Neuronal stem cell (in vitro differentiated cells): Measurements from ENCODE around the gene SHBG.

Experiments used
- DNase-seq: peaks from one replicate; pipeline ENCODE4 v3.0.0-alpha.2; 2013; ENCODE audit warnings: low spot score
- H2AFZ ChIP-seq: one replicate; pipeline ENCODE4 v1.6.1; 2013; ENCODE audit warnings: mild to moderate bottlenecking, low read length, inconsistent platforms
- H2AK5ac ChIP-seq: 2 replicates; pipeline ENCODE4 v1.6.1; 2013; ENCODE audit warnings: low read depth, mild to moderate bottlenecking, inconsistent platforms, low read length, moderate library complexity, mixed read lengths
- H2BK120ac ChIP-seq: 2 replicates; pipeline ENCODE4 v1.6.1; 2013; ENCODE audit warnings: low read depth, mild to moderate bottlenecking, inconsistent platforms, low read length, moderate library complexity, mixed read lengths
- H2BK12ac ChIP-seq: one replicate; pipeline ENCODE4 v1.6.1; 2013; ENCODE audit warnings: low read length, inconsistent platforms
- H2BK15ac ChIP-seq: 2 replicates; pipeline ENCODE4 v1.6.1; 2013; ENCODE audit warnings: mild to moderate bottlenecking, low read length, inconsistent platforms, mixed read lengths
- H2BK5ac ChIP-seq: one replicate; pipeline ENCODE4 v1.6.1; 2013; ENCODE audit warnings: inconsistent platforms, mild to moderate bottlenecking, low read length, moderate library complexity
- H3K14ac ChIP-seq: one replicate; pipeline ENCODE4 v1.6.1; 2013; ENCODE audit warnings: low read length, inconsistent platforms
- H3K18ac ChIP-seq: 2 replicates; pipeline ENCODE4 v1.6.1; 2013; ENCODE audit warnings: low read length, inconsistent platforms
- H3K23ac ChIP-seq: 2 replicates; pipeline ENCODE4 v1.6.1; 2013; ENCODE audit warnings: low read depth, mild to moderate bottlenecking, mixed read lengths, low read length, inconsistent platforms; ENCODE audit not compliant: poor library complexity
- H3K27ac ChIP-seq: replicated peaks from 3 replicates; pipeline ENCODE4 v1.5.1; 2013; ENCODE audit warnings: low read length, inconsistent platforms
- H3K27me3 ChIP-seq, 3 experiments: 2 replicates each; pipeline ENCODE4 v1.6.1; 2013; ENCODE audit warnings: low read length in 3 of 3, mild to moderate bottlenecking in 2 of 3, inconsistent platforms in 1 of 3, low read depth in 1 of 3, mixed read lengths in 1 of 3, moderate library complexity in 1 of 3; ENCODE audit not compliant: control insufficient read depth in 3 of 3, insufficient read depth in 3 of 3
- H3K36me3 ChIP-seq, 2 donors: replicated peaks in 1 of 2; 2 replicates each; pipeline ENCODE4 v1.6.1; 2013; ENCODE audit warnings: low read length in 2 of 2; ENCODE audit not compliant: control insufficient read depth in 2 of 2, insufficient read depth in 2 of 2
- H3K4ac ChIP-seq: 2 replicates; pipeline ENCODE4 v1.6.1; 2013; ENCODE audit warnings: inconsistent platforms, mild to moderate bottlenecking, low read length, moderate library complexity
- H3K4me1 ChIP-seq, 2 donors: 1 replicate in 1 of 2; 2 replicates in 1 of 2; pipeline ENCODE4 v1.6.1; 2013; ENCODE audit warnings: low read length in 2 of 2, low read depth in 1 of 2; ENCODE audit not compliant: control insufficient read depth in 2 of 2, insufficient read depth in 1 of 2
- H3K4me2 ChIP-seq: one replicate; pipeline ENCODE4 v1.6.1; 2013; ENCODE audit warnings: mild to moderate bottlenecking, low read length, inconsistent platforms; ENCODE audit not compliant: insufficient read depth, poor library complexity, severe bottlenecking
- H3K4me3 ChIP-seq, 2 donors: 2 replicates each; pipeline ENCODE4 v1.5.1; 2013; ENCODE audit warnings: low read length in 2 of 2, mild to moderate bottlenecking in 2 of 2, inconsistent platforms in 1 of 2, moderate library complexity in 1 of 2
- H3K79me1 ChIP-seq: one replicate; pipeline ENCODE4 v1.6.1; 2013; ENCODE audit warnings: low read depth, mild to moderate bottlenecking, inconsistent platforms, low read length, moderate library complexity
- H3K9ac ChIP-seq: one replicate; pipeline ENCODE4 v1.6.1; 2013; ENCODE audit warnings: mild to moderate bottlenecking, low read depth, low read length, inconsistent platforms; ENCODE audit not compliant: poor library complexity
- H3K9me3 ChIP-seq, 2 donors: replicated peaks in 1 of 2; 2 replicates each; pipeline versions ENCODE3 to v1.6.1; 2013; ENCODE audit warnings: low read length in 2 of 2, mild to moderate bottlenecking in 2 of 2, inconsistent platforms in 1 of 2, low read depth in 1 of 2, mixed read lengths in 1 of 2, moderate library complexity in 1 of 2; ENCODE audit not compliant: control insufficient read depth in 2 of 2, insufficient read depth in 1 of 2
- H4K8ac ChIP-seq: one replicate; pipeline ENCODE4 v1.6.1; 2013; ENCODE audit warnings: low read depth, mild to moderate bottlenecking, inconsistent platforms, low read length, moderate library complexity
- H4K91ac ChIP-seq: one replicate; pipeline ENCODE4 v1.6.1; 2013; ENCODE audit warnings: low read length, low read depth, mild to moderate bottlenecking, inconsistent platforms; ENCODE audit not compliant: poor library complexity
- WGBS, 2 donors: extraction: QIAGEN DNeasy Blood & Tissue Kit; methylation state at CpG; one replicate each; pipeline ENCODE4 v1.1.7; 2013; ENCODE audit warnings: missing lambda C conversion rate in 2 of 2, mixed read lengths in 1 of 2; ENCODE audit not compliant: insufficient read length in 2 of 2, insufficient replicate concordance in 1 of 2; ENCODE audit errors: extremely low coverage in 2 of 2; 5-methylcytosine and 5-hydroxymethylcytosine counted together

Gene SHBG

DNA sequence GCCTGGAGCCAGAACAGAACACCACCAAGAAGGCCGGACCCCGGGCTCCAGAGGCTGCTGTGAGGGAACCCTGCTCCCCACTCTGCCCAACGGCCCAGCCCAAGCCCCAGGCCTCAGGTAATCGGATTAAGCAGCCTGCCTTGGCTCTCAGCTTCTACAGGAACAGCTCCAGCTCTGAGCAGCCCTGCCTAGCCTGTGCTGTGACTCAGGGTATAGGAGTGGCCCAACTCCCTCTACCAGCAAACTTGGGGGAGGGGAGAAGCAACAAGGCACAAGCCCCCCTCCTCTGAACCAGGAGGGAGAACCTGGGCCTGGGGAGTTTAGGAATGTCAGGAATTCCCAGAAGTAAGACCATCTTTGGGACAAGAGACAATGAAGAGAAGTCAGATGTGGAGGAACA lies 39.2 kb upstream of the SHBG start:
- no peaks in the 10 kb centered on the region for H3K27me3 ChIP-seq
- H4K8ac ChIP-seq: no peak overlapping the region
- peak; percentile 74 for DNase-seq
- no peak overlapping the region for H3K18ac ChIP-seq
- no peak overlapping the region for H4K91ac ChIP-seq
- H3K79me1 ChIP-seq: peaks cover 3% of the 10 kb centered on the region
- no peak overlapping the region for H3K9ac ChIP-seq
- H2AFZ ChIP-seq: no peak overlapping the region
- H3K23ac ChIP-seq: no peak overlapping the region
- no CpG with 5 or more reads among the region's 4 CpGs for WGBS, 2 donors
- H3K4me2 ChIP-seq: peak overlapping the region; percentile 40
- H2BK15ac ChIP-seq: no peak overlapping the region
- H3K4me1 ChIP-seq: peaks cover 11 to 35% of the 10 kb centered on the region in 2 donors
- no peak overlapping the region for H2BK12ac ChIP-seq
- no peaks in the 10 kb centered on the region for H3K9me3 ChIP-seq
- peaks cover 59 to 97% of the 10 kb centered on the region in 2 donors for H3K36me3 ChIP-seq
- H3K27ac ChIP-seq: peak overlapping the region; percentile 95
- H3K14ac ChIP-seq: no peak overlapping the region
- H3K4ac ChIP-seq: no peak overlapping the region
- no peak overlapping the region for H2BK5ac ChIP-seq
- H2AK5ac ChIP-seq: no peak overlapping the region
- no peak overlapping the region for H3K4me3 ChIP-seq
- H2BK120ac ChIP-seq: no peak overlapping the region

DNA sequence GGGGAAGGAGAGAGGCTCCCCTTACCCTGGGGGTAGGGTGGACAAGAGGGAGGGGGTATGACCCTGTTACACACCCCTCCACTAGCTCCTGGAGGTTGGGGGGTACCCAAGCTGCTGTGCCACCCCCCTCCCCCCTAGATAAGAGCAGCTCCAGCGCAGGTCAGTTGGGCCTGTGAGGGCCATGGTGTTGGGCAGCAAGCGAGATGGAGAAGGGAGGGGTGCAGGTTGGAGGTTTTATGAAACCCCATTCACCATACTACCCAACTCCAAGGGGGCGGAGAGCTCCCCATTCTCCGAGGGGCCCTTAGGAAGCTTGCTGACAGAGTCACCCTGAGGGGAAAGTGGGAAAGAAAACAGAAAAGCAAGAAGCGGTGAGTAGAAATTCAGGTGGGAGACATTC lies 38.3 kb upstream of the SHBG start:
- peak overlapping the region; percentile 95 for H3K27ac ChIP-seq
- no peak overlapping the region for H4K8ac ChIP-seq
- H3K4me1 ChIP-seq: peaks cover 11 to 35% of the 10 kb centered on the region in 2 donors
- no peak overlapping the region for H3K14ac ChIP-seq
- H3K4ac ChIP-seq: peak overlapping the region; percentile 56
- H3K9me3 ChIP-seq: no peaks in the 10 kb centered on the region
- peak overlapping the region; percentile 33 for H2BK120ac ChIP-seq
- H2BK12ac ChIP-seq: peak overlapping the region; percentile 33
- no peak overlapping the region for H2AFZ ChIP-seq
- peak overlapping the region; percentile 33 for H2AK5ac ChIP-seq
- no peaks in the 10 kb centered on the region for H3K27me3 ChIP-seq
- no CpG with 5 or more reads among the region's 5 CpGs for WGBS, 2 donors
- H3K23ac ChIP-seq: no peak overlapping the region
- H3K36me3 ChIP-seq: peaks cover 60 to 99% of the 10 kb centered on the region in 2 donors
- H3K4me3 ChIP-seq: no peak overlapping the region
- H3K4me2 ChIP-seq: no peak overlapping the region
- peak overlapping the region; percentile 61 for H4K91ac ChIP-seq
- peak overlapping the region; percentile 94 for H3K18ac ChIP-seq
- peak overlapping the region; percentile 10 for H2BK15ac ChIP-seq
- DNase-seq: no peak
- H2BK5ac ChIP-seq: peak overlapping the region; percentile 82
- peaks cover 2% of the 10 kb centered on the region for H3K79me1 ChIP-seq
- no peak overlapping the region for H3K9ac ChIP-seq

DNA sequence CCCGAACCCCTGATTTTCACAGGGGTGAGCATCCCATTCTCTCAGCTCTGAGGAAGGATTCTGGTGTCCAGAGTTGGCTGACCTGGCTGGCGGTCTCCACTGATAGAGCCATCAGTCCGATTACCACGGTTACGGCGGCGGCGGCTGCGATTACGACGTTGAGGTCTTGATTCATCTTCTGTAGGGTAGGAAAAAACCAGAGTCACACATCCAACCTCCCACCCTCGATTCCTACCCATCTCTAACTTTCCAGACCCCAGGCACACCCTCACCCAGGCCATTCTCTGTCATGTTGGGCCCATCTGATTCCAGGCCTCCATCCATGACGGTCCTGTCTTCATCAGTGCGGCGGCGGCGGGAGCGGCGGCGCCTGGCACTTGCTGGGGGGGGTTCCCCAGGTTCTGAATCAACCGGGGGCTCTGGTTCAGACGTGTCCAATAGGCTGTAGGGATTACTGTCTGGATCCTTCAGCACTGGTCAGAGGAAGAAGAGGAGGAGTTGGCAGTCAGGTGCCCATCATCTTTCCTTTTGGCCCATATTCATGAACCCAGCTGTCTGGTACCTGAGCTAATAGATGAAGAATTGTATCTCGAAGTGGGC lies 37.4 kb upstream of the SHBG start:
- H4K91ac ChIP-seq: no peak overlapping the region
- peak overlapping the region; percentile 83 for H2BK15ac ChIP-seq
- no peak overlapping the region for H3K23ac ChIP-seq
- H2BK5ac ChIP-seq: no peak overlapping the region
- no peak overlapping the region for H2AK5ac ChIP-seq
- no peak overlapping the region for H3K14ac ChIP-seq
- H4K8ac ChIP-seq: no peak overlapping the region
- no peak overlapping the region for H3K9ac ChIP-seq
- H3K9me3 ChIP-seq: no peaks in the 10 kb centered on the region
- WGBS, 2 donors: no CpG with 5 or more reads among the region's 23 CpGs
- peak overlapping the region; percentile 95 for H3K27ac ChIP-seq
- DNase-seq: no peak
- no peak overlapping the region for H2AFZ ChIP-seq
- peaks cover 11 to 35% of the 10 kb centered on the region in 2 donors for H3K4me1 ChIP-seq
- H3K36me3 ChIP-seq: peaks cover 52 to 99% of the 10 kb centered on the region in 2 donors
- H3K4ac ChIP-seq: no peak overlapping the region
- H2BK120ac ChIP-seq: peak overlapping the region; percentile 13
- H3K79me1 ChIP-seq: no peaks in the 10 kb centered on the region
- H2BK12ac ChIP-seq: no peak overlapping the region
- H3K4me2 ChIP-seq: no peak overlapping the region
- peak overlapping the region; percentile 49 for H3K18ac ChIP-seq
- H3K4me3 ChIP-seq: no peak overlapping the region
- no peaks in the 10 kb centered on the region for H3K27me3 ChIP-seq

DNA sequence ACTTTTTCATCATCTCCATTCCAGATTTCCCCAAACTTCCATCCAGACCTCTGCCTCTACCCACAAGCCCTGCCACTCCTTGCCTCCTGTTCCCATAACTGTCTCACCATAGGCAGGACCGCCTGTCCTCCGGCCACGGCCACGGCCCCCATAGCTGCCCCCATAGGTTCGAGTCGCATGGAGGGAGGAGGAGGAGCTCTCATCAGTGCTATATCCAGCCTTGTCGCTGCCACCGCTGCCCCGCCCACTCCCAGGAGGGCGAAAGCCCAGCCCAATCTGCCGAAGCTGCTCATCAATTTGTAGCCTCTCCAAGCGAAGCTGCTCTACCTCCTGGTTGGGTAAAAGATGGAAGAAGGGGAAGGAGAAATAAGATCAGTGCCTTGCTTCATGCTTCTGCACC lies 36.6 kb upstream of the SHBG start:
- H3K23ac ChIP-seq: no peak overlapping the region
- H4K91ac ChIP-seq: peak overlapping the region; percentile 2
- H3K79me1 ChIP-seq: no peaks in the 10 kb centered on the region
- no peak overlapping the region for H3K18ac ChIP-seq
- no peaks in the 10 kb centered on the region for H3K27me3 ChIP-seq
- peaks cover 50 to 93% of the 10 kb centered on the region in 2 donors for H3K36me3 ChIP-seq
- no peak overlapping the region for H3K14ac ChIP-seq
- no peak overlapping the region for H2AFZ ChIP-seq
- H2BK12ac ChIP-seq: no peak overlapping the region
- peaks cover 11 to 34% of the 10 kb centered on the region in 2 donors for H3K4me1 ChIP-seq
- no peak overlapping the region for H2BK120ac ChIP-seq
- DNase-seq: no peak
- peak overlapping the region; percentile 49 for H3K27ac ChIP-seq
- H3K9me3 ChIP-seq: no peaks in the 10 kb centered on the region
- no peak overlapping the region for H3K4me3 ChIP-seq
- no peak overlapping the region for H4K8ac ChIP-seq
- H2BK15ac ChIP-seq: no peak overlapping the region
- no peak overlapping the region for H3K4ac ChIP-seq
- H2AK5ac ChIP-seq: no peak overlapping the region
- H3K4me2 ChIP-seq: no peak overlapping the region
- no CpG with 5 or more reads among the region's 12 CpGs for WGBS, 2 donors
- H2BK5ac ChIP-seq: no peak overlapping the region
- peak overlapping the region; percentile 36 for H3K9ac ChIP-seq
